ENCODE measurements around the gene VIPR1.

VIPR1 gene

GRCh38 chr3:42513121-42513520, 10.7 kb downstream of the VIPR1 start:
- DNase-seq: no peak

- no peak for DNase-seq
Observed at GRCh38 chr3:42513521-42513920, 11.1 kb downstream of the VIPR1 start.

GRCh38 chr3:42514876-42515275, 12.4 kb downstream of the VIPR1 start:
- DNase-seq: no peak

GRCh38 chr3:42515391-42515916, 13.0 kb downstream of the VIPR1 start:
- no peak for DNase-seq

- DNase-seq: no peak
Observed at GRCh38 chr3:42515976-42516375, 13.5 kb downstream of the VIPR1 start.

GRCh38 chr3:42516443-42516842, 14.0 kb downstream of the VIPR1 start:
- no peak for DNase-seq

GRCh38 chr3:42517117-42517516, 14.7 kb downstream of the VIPR1 start:
- DNase-seq: no peak

GRCh38 chr3:42518800-42519567, 16.5 kb downstream of the VIPR1 start:
- no peak for DNase-seq

GRCh38 chr3:42519568-42519962, 17.1 kb downstream of the VIPR1 start:
- no peak for DNase-seq

- no peak for DNase-seq
Observed at GRCh38 chr3:42520336-42520735, 17.9 kb downstream of the VIPR1 start.

- no peak for DNase-seq
Observed at GRCh38 chr3:42520906-42521305, 18.5 kb downstream of the VIPR1 start.

GRCh38 chr3:42524751-42525150, 22.3 kb downstream of the VIPR1 start:
- DNase-seq: no peak

- DNase-seq: no peak
Observed at GRCh38 chr3:42525212-42525611, 22.8 kb downstream of the VIPR1 start.

GRCh38 chr3:42525736-42526345, 23.4 kb downstream of the VIPR1 start:
- no peak for DNase-seq

GRCh38 chr3:42526616-42527367, 24.3 kb downstream of the VIPR1 start:
- peak; percentile 75 for DNase-seq

GRCh38 chr3:42527368-42527917, 25.0 kb downstream of the VIPR1 start:
- DNase-seq: no peak

- DNase-seq: no peak
Observed at GRCh38 chr3:42529468-42529867, 27.0 kb downstream of the VIPR1 start.

- no peak for DNase-seq
Observed at GRCh38 chr3:42530073-42530472, 27.6 kb downstream of the VIPR1 start.

- no peak for DNase-seq
Observed at GRCh38 chr3:42531470-42531869, 29.0 kb downstream of the VIPR1 start.

GRCh38 chr3:42532229-42532628, 29.8 kb downstream of the VIPR1 start:
- no peak for DNase-seq

- no peak for DNase-seq
Observed at GRCh38 chr3:42533161-42533897, 30.9 kb downstream of the VIPR1 start.

- DNase-seq: no peak
Observed at GRCh38 chr3:42535981-42536784, 33.7 kb downstream of the VIPR1 start.

Data from activated CD8-positive, alpha-beta memory T cell treated with anti-CD3 and anti-CD28 coated beads, Interleukin-2, amount 50 U/mL, for 48 hours (primary cell).